HEK293 (cell line): ENCODE results near the gene RPS6KA2.

Source experiments
- CTCF ChIA-PET: fragments of 350-600 bp; formaldehyde crosslinking; extraction: SDS; loops from one replicate; lab custom pipeline; 2021; ENCODE audit warnings: antibody characterized with exemption; lab: Yijun Ruan, JAX
- POLR2A ChIA-PET: fragments of 300-600 bp; formaldehyde crosslinking; extraction: SDS; loops from one replicate; lab custom pipeline; 2020; ENCODE audit warnings: antibody characterized with exemption, inconsistent platforms; lab: Yijun Ruan, JAX
- H3K27ac ChIP-seq: fragments of 200-500 bp; sonication (Bioruptor generic); 2 replicates; pipeline ENCODE4 v1.5.1; 2014; ENCODE audit warnings: low read depth, low read length, control low read depth, inconsistent platforms; ENCODE audit errors: extremely low read depth
- H3K36me3 ChIP-seq, 2 experiments: fragments of 200-500 bp in 1 of 2; sonication (Bioruptor generic) in 1 of 2; 1 replicate in 1 of 2; 2 replicates in 1 of 2; pipeline ENCODE4 v1.5.1; 2014 to 2017; ENCODE audit warnings: inconsistent platforms in 2 of 2, low read length in 2 of 2; ENCODE audit not compliant: control insufficient read depth in 2 of 2, insufficient read depth in 1 of 2
- H3K4me1 ChIP-seq: fragments of 200-500 bp; sonication (Bioruptor generic); 2 replicates; pipeline ENCODE4 v1.5.1; 2014; ENCODE audit warnings: mild to moderate bottlenecking, low read length, inconsistent platforms; ENCODE audit not compliant: control insufficient read depth, insufficient read depth
- H3K4me3 ChIP-seq: 2 replicates; pipeline ENCODE4 v1.5.1; 2011; ENCODE audit warnings: low read depth, mild to moderate bottlenecking, control low read depth, low read length, moderate library complexity
- H3K9me3 ChIP-seq: fragments of 200-500 bp; sonication (Bioruptor generic); 2 replicates; pipeline ENCODE4 v1.5.1; 2014; ENCODE audit warnings: low read depth, low read length, inconsistent platforms; ENCODE audit not compliant: control insufficient read depth, insufficient read depth
- KLF1 ChIP-seq: fragments of 450-650 bp; formaldehyde crosslinking; IDR thresholded peaks from 2 replicates; pipeline ENCODE4 v1.5.1; 2016; ENCODE audit warnings: missing biosample characterization, missing genetic modification characterization
- OSR2 ChIP-seq: fragments of 450-650 bp; formaldehyde crosslinking; IDR thresholded peaks from 2 replicates; pipeline ENCODE4 v1.5.1; 2016; ENCODE audit warnings: missing biosample characterization, missing genetic modification characterization
- ZFHX2 ChIP-seq: fragments of 450-650 bp; formaldehyde crosslinking; conservative IDR thresholded peaks from 2 replicates; pipeline ENCODE4 v1.5.1; 2016; ENCODE audit warnings: missing biosample characterization, missing genetic modification characterization
- ZFP69B ChIP-seq: fragments of 450-650 bp; formaldehyde crosslinking; IDR thresholded peaks from 2 replicates; pipeline ENCODE4 v1.5.1; 2016; ENCODE audit warnings: missing biosample characterization, missing genetic modification characterization
- ZIC2 ChIP-seq: fragments of 450-650 bp; formaldehyde crosslinking; IDR thresholded peaks from 2 replicates; pipeline ENCODE4 v1.5.1; 2016; ENCODE audit warnings: missing biosample characterization, missing genetic modification characterization
- ZNF174 ChIP-seq: fragments of 450-650 bp; formaldehyde crosslinking; IDR thresholded peaks from 2 replicates; pipeline ENCODE4 v1.5.0; 2017; ENCODE audit warnings: missing biosample characterization, mild to moderate bottlenecking, missing genetic modification characterization
- ZNF175 ChIP-seq: fragments of 450-650 bp; formaldehyde crosslinking; IDR thresholded peaks from 2 replicates; pipeline ENCODE4 v1.5.1; 2016; ENCODE audit warnings: missing biosample characterization, missing genetic modification characterization
- ZNF214 ChIP-seq: fragments of 450-650 bp; formaldehyde crosslinking; IDR thresholded peaks from 2 replicates; pipeline ENCODE4 v1.5.1; 2017; ENCODE audit warnings: missing biosample characterization, mild to moderate bottlenecking, missing genetic modification characterization, borderline replicate concordance
- ZNF23 ChIP-seq: fragments of 450-650 bp; formaldehyde crosslinking; IDR thresholded peaks from 2 replicates; pipeline ENCODE4 v1.5.1; 2016; ENCODE audit warnings: missing biosample characterization, missing genetic modification characterization, borderline replicate concordance
- ZNF324 ChIP-seq: fragments of 450-650 bp; formaldehyde crosslinking; IDR thresholded peaks from 2 replicates; pipeline ENCODE4 v1.5.1; 2016; ENCODE audit warnings: missing biosample characterization, missing genetic modification characterization
- ZNF37A ChIP-seq: fragments of 450-650 bp; IDR thresholded peaks from 2 replicates; pipeline ENCODE4 v1.5.1; 2018; ENCODE audit warnings: missing biosample characterization, missing genetic modification characterization
- ZNF404 ChIP-seq: fragments of 450-650 bp; formaldehyde crosslinking; IDR thresholded peaks from 2 replicates; pipeline ENCODE4 v1.5.1; 2017; ENCODE audit warnings: missing biosample characterization, missing genetic modification characterization
- ZNF548 ChIP-seq: fragments of 450-650 bp; formaldehyde crosslinking; IDR thresholded peaks from 2 replicates; pipeline ENCODE4 v1.5.1; 2016; ENCODE audit warnings: missing biosample characterization, missing genetic modification characterization
- ZNF549 ChIP-seq: fragments of 450-650 bp; IDR thresholded peaks from 2 replicates; pipeline ENCODE4 v1.5.1; 2018; ENCODE audit warnings: missing biosample characterization, missing genetic modification characterization, mild to moderate bottlenecking, inconsistent platforms, moderate library complexity
- ZNF558 ChIP-seq: fragments of 450-650 bp; formaldehyde crosslinking; IDR thresholded peaks from 2 replicates; pipeline ENCODE4 v1.5.1; 2016; ENCODE audit warnings: missing biosample characterization, missing genetic modification characterization
- ZNF585B ChIP-seq: fragments of 450-650 bp; formaldehyde crosslinking; IDR thresholded peaks from 2 replicates; pipeline ENCODE4 v1.5.1; 2016; ENCODE audit warnings: missing biosample characterization, missing genetic modification characterization
- ZNF610 ChIP-seq: fragments of 450-650 bp; formaldehyde crosslinking; IDR thresholded peaks from 2 replicates; pipeline ENCODE4 v1.5.1; 2016; ENCODE audit warnings: missing biosample characterization, missing genetic modification characterization, borderline replicate concordance
- ZXDB ChIP-seq: fragments of 450-650 bp; formaldehyde crosslinking; IDR thresholded peaks from 2 replicates; pipeline ENCODE4 v1.5.1; 2016; ENCODE audit warnings: missing biosample characterization, missing genetic modification characterization
- TF ChIP-seq, protein P1 (sequence below): fragments of 450-650 bp; formaldehyde crosslinking; IDR thresholded peaks from 2 replicates; pipeline ENCODE4 v1.5.1; 2016; ENCODE audit warnings: missing biosample characterization, missing genetic modification characterization, low read depth
- TF ChIP-seq, protein P2 (sequence below): fragments of 450-650 bp; formaldehyde crosslinking; IDR thresholded peaks from 2 replicates; pipeline ENCODE4 v1.5.0; 2017; ENCODE audit warnings: missing biosample characterization, missing genetic modification characterization, borderline replicate concordance
- TF ChIP-seq, protein P3 (sequence below): fragments of 450-650 bp; formaldehyde crosslinking; IDR thresholded peaks from 2 replicates; pipeline ENCODE4 v1.5.1; 2016; ENCODE audit warnings: missing biosample characterization, missing genetic modification characterization
- TF ChIP-seq, protein P4 (sequence below): sonication (generic); formaldehyde crosslinking; IDR thresholded peaks from 2 replicates; pipeline ENCODE4 v1.8.1; 2022; ENCODE audit warnings: mild to moderate bottlenecking, moderate library complexity, missing genetic modification reagents
- TF ChIP-seq, protein P5 (sequence below): fragments of 450-650 bp; formaldehyde crosslinking; IDR thresholded peaks from 2 replicates; pipeline ENCODE4 v1.5.1; 2016; ENCODE audit warnings: missing biosample characterization, missing genetic modification characterization

The RPS6KA2 gene

DNA sequence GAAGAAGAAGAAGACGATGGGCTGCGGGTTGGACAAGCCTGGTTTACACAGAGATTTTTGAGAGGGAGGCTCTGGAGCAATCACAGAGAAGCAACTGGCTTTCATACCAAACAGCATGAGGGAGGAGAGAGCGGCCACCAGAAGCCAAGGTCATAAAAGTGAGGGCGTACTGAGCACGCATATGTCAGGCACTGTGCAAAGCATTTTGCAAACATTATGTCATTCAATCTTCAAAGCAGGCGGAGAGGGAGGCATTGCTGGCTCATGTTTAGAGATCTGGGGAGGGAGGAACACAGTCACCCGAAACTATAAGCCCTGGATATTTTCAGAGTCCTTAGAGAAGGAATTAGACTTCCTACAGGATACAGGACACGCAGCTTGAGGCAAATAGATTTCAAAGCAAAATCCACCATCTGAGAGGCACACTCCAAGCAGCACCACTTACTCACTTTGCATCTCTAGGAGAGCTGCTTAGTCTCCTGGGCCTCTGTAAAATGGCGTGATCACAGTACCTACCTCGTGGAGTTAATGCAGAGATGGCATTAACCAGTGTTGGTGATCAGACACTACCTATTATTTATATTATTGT, 65.2 kb downstream of the RPS6KA2 start:
- TF ChIP-seq KLF1 (tag by site-specific recombination) (peak; percentile 31; the same call in 1 of the 2 replicates), ZIC2 (tag by site-specific recombination) (peak; percentile 66), ZNF548 (no peak), OSR2 (tag by site-specific recombination) (0 out of 2 replicates have a peak, but pooled peaks have one; percentile 24), ZFHX2 (tag by site-specific recombination) (peak; percentile 37)
- TF ChIP-seq, protein P1, sequence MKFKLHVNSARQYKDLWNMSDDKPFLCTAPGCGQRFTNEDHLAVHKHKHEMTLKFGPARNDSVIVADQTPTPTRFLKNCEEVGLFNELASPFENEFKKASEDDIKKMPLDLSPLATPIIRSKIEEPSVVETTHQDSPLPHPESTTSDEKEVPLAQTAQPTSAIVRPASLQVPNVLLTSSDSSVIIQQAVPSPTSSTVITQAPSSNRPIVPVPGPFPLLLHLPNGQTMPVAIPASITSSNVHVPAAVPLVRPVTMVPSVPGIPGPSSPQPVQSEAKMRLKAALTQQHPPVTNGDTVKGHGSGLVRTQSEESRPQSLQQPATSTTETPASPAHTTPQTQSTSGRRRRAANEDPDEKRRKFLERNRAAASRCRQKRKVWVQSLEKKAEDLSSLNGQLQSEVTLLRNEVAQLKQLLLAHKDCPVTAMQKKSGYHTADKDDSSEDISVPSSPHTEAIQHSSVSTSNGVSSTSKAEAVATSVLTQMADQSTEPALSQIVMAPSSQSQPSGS (tag by site-specific recombination), result 0 out of 2 replicates have a peak, but pooled peaks have one; percentile 29
- TF ChIP-seq, protein P2, sequence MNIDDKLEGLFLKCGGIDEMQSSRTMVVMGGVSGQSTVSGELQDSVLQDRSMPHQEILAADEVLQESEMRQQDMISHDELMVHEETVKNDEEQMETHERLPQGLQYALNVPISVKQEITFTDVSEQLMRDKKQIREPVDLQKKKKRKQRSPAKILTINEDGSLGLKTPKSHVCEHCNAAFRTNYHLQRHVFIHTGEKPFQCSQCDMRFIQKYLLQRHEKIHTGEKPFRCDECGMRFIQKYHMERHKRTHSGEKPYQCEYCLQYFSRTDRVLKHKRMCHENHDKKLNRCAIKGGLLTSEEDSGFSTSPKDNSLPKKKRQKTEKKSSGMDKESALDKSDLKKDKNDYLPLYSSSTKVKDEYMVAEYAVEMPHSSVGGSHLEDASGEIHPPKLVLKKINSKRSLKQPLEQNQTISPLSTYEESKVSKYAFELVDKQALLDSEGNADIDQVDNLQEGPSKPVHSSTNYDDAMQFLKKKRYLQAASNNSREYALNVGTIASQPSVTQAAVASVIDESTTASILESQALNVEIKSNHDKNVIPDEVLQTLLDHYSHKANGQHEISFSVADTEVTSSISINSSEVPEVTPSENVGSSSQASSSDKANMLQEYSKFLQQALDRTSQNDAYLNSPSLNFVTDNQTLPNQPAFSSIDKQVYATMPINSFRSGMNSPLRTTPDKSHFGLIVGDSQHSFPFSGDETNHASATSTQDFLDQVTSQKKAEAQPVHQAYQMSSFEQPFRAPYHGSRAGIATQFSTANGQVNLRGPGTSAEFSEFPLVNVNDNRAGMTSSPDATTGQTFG, result no peak
- TF ChIP-seq, protein P3, sequence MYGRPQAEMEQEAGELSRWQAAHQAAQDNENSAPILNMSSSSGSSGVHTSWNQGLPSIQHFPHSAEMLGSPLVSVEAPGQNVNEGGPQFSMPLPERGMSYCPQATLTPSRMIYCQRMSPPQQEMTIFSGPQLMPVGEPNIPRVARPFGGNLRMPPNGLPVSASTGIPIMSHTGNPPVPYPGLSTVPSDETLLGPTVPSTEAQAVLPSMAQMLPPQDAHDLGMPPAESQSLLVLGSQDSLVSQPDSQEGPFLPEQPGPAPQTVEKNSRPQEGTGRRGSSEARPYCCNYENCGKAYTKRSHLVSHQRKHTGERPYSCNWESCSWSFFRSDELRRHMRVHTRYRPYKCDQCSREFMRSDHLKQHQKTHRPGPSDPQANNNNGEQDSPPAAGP (tag by site-specific recombination), result peak; percentile 49; the same call in 1 of the 2 replicates
- CTCF ChIA-PET, result interaction anchor here (1.0 kb wide), 1 partner anchor 13 kb away, joined by 3 read pairs; no protein-coding TSS in a partner anchor
- Histone ChIP-seq H3K4me3 (no peak overlapping the region), H3K9me3 (no peaks in the 10 kb centered on the region), H3K27ac (no peak overlapping the region), H3K4me1 (no peaks in the 10 kb centered on the region), H3K36me3 (no peaks in the 10 kb centered on the region)
- POLR2A ChIA-PET, result no interaction called here

DNA sequence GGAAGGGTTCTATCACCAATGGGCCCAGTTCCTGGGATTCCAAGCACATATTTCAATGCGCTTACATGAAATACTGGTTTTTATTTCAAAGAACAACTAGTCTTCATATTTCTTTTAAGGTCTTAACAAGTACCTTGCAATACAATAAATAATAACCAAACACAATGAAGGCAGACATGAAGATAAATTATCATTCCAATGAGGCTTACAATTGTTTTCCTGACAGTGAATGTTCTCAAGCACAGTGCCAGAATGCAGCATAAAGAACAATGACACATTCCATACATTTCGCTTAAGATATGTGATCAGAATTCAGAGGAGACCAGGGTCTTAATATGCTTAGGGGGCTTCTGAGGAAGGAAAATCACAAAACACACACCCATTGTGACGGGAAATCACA, 66.8 kb downstream of the RPS6KA2 start:
- Histone ChIP-seq H3K27ac (no peak overlapping the region), H3K36me3 (no peaks in the 10 kb centered on the region), H3K4me1 (no peaks in the 10 kb centered on the region), H3K4me3 (no peak overlapping the region), H3K9me3 (no peaks in the 10 kb centered on the region)
- ChIA-PET CTCF (no interaction called here), POLR2A (no interaction called here)
- TF ChIP-seq ZNF558 (tag by site-specific recombination) (no peak), ZNF175 (no peak), ZNF37A (tag by site-specific recombination) (no peak), ZNF324 (tag by site-specific recombination) (no peak), ZNF174 (tag by site-specific recombination) (no peak), ZNF549 (no peak), ZXDB (tag by site-specific recombination) (no peak), ZNF214 (tag by site-specific recombination) (no peak), ZNF585B (no peak), ZNF610 (tag by site-specific recombination) (no peak), ZNF23 (no peak), ZFP69B (tag by site-specific recombination) (no peak), ZNF404 (tag by site-specific recombination) (no peak)
- TF ChIP-seq, protein P4, sequence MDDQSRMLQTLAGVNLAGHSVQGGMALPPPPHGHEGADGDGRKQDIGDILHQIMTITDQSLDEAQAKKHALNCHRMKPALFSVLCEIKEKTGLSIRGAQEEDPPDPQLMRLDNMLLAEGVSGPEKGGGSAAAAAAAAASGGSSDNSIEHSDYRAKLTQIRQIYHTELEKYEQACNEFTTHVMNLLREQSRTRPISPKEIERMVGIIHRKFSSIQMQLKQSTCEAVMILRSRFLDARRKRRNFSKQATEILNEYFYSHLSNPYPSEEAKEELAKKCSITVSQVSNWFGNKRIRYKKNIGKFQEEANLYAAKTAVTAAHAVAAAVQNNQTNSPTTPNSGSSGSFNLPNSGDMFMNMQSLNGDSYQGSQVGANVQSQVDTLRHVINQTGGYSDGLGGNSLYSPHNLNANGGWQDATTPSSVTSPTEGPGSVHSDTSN (CRISPR knock-in tag), result no peak
- TF ChIP-seq, protein P5, sequence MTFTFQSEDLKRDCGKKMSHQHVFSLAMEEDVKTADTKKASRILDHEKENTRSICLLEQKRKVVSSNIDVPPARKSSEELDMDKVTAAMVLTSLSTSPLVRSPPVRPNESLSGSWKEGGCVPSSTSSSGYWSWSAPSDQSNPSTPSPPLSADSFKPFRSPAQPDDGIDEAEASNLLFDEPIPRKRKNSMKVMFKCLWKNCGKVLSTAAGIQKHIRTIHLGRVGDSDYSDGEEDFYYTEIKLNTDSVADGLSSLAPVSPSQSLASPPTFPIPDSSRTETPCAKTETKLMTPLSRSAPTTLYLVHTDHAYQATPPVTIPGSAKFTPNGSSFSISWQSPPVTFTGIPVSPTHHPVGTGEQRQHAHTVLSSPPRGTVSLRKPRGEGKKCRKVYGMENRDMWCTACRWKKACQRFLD (tag by site-specific recombination), result no peak
